ENCODE results near the gene MYCN.
"Not testable (repeated sequence)": the region's sequence is repeated elsewhere in the genome, so short reads cannot be mapped to it uniquely, and the experiment has no call there.

MYCN gene

DNA sequence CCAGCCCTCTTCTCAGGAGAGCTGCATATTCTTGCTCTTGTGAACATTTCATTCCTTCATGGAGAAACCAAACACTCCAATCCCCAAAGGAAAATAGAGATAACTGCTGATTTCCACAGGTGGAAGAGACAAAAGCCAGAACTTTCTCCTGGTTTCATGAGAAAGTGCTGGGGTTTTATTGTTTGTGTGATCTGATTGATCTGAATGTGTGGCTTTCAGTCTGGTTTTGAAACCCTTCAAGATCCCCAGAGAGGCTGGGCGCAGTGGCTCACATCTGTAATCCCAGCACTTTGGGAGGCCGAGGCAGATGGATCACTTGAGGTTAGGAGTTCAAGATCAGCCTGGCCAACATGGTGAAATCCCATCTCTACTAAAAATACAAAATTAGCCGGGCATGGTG lies 11.3 kb upstream of the MYCN start:
- not testable (repeated sequence) for H3K4me3 ChIP-seq, H3K27ac ChIP-seq

DNA sequence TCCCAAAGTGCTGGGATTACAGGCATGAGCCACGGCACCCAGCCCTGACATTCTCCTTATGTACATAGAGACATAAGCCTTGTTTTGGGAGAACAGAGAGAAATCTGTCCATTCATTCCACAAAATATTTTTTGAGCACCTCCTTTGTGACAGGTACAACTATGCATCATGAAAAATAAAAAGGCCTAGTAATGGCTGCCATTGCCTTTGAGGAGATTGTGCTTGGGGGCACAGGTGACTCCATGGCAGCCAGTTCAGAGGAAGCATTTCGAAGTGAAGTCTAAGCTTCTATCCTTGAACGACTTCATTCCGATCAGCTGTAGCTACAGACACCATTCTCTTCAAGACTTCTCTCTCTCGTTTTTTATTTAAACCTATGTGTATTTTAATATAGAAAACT lies 10.5 kb upstream of the MYCN start:
- no peak overlapping the region for H3K4me3 ChIP-seq
- H3K27ac ChIP-seq: no peak overlapping the region

DNA sequence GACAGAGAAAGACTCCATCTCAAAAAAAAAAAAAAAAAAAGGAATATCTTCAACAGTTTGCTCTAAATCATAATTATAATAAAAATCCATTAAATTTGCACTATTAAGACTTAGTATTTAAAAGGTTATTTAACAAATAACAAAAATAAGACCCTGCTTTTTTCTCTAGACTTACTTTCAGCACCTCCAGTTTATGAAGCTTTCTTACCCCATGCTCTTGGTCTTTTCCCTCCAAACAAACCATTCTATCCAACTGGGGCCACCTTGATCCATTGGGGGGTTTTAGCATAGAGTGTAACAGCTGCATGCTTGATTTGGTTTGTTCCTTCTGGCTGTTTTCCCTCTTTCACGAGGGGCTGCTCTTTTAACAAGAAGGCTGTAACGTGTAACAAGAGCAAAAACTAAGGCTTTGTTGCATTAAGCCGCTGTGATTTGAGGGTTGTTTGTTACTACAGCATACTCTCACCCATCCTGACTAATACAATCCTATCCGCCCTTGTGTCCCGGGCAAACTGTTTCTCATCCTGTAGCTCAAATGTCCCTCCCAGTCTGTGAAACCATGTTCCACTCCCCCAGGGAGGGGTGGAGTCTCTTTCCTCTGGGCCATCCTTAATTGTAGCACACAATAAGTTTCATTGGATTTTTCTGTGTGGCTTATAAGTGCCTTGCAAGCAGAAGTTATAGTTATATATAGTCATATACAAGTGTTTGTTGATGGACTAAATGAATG lies 9.6 kb upstream of the MYCN start:
- no peak overlapping the region for H3K27ac ChIP-seq
- no peak overlapping the region for H3K4me3 ChIP-seq

DNA sequence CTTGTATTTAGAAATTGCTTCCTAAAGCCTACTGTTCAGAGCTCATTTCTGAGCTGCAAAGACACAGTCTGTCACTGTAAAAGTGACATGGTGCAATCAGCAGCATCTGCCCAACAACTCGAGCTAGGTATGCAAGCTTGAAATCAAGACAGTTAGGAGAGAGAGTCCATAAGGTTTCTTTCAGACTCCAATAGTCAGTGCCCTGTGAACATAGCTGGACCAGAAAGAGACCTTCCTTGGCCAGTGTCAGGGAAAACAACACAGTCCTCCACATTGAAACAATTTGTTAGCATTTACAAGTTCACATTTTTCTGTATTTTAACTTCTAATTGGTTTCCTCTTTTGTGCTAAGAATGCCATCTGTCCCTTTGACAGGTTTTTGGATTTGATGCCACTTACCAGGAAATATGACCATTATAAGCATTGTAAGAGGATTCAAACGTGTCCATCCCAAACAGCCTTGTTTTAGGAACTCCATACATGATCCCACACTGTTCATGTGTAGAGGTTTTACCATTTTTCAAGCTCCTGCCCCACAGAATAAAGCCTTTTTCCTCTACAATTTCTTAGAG lies 8.9 kb upstream of the MYCN start:
- Histone ChIP-seq H3K27ac (no peak overlapping the region), H3K4me3 (no peak overlapping the region)

DNA sequence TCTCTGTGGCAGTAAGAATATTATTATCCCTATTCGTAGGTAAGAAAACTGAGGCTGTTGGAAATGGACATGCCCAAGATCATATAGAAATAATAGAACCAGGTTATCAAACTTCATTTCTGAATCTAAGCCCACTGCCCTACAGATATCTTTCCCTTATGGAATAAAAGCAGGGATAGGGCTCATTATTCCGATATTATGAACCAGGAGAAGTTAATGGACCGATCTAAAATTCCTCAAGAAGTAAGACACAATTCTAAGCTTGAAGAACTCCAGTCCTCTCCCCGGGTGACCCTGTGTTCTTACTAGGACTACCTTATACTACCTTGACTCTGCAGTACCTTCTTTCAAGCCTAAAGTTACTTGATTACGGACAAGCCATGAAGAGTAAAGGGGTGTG lies 8.4 kb upstream of the MYCN start:
- Histone ChIP-seq H3K27ac (no peak overlapping the region), H3K4me3 (no peak overlapping the region)

DNA sequence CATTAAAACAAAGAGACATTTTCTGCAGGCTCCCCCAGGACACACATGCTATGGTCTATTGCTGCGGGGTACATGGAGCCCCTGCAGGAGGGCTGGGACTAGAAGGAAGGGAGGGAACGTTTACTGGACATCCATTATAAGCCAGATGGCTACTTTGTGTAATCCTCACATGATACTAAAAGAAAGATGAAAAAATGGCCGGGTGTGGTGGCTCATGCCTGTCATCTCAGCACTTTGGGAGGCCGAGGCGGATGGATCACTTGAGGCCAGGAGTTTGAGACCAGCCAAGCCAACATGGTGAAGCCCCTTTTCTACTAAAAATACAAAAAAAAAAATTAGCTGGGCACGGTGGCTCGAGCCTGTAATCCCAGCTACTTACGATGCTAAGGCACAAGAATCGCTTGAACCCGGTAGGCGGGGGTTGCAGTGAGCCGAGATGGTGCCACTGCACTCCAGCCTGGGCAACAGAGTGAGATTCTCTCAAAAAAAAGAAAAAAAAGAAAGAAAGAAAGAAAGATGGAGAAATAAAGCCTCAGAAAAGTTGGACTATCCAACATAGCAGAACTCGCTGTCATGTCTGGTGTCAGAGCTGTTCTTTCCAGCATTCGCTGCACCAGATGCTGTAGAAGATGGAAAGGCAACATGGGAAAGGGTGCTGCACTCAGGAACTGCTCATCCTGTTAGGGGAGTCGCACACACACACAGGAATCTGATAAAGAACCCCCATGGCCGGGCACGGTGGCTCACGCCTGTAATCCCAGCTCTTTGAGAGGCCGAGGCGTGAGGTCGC lies 7.8 kb upstream of the MYCN start:
- Histone ChIP-seq H3K4me3 (no peak overlapping the region), H3K27ac (no peak overlapping the region)

DNA sequence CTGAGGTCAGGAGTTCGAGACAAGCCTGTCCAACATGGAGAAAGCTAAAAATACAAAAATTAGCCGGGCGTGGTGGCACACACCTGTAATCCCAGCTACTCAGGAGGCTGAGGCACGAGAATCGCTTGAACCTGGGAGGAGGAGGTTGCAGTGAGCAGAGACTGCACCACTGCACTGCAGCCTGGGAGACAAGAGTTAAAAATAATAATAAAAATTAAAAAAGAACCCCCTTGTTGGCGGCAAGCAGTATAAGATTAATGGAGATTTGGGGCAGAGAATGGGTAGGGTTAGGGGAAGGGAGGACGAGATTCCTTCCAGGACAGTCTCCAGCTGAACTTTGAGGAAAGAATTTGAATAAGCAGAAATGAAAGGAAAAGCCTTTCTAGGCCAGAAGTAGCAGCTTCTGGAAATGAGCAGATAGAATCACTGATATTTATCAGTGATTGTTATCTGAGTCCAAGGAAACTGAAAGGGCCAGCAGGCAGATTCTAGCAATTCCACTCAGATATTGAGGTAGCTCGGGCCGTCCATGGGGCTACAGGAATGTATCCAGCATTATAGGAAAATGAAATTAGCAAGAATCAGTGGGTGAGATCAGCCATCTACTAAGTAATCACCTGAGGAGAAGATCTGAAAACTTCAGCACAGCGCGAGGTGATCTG lies 7.0 kb upstream of the MYCN start:
- Histone ChIP-seq H3K27ac (no peak overlapping the region), H3K4me3 (no peak overlapping the region)

DNA sequence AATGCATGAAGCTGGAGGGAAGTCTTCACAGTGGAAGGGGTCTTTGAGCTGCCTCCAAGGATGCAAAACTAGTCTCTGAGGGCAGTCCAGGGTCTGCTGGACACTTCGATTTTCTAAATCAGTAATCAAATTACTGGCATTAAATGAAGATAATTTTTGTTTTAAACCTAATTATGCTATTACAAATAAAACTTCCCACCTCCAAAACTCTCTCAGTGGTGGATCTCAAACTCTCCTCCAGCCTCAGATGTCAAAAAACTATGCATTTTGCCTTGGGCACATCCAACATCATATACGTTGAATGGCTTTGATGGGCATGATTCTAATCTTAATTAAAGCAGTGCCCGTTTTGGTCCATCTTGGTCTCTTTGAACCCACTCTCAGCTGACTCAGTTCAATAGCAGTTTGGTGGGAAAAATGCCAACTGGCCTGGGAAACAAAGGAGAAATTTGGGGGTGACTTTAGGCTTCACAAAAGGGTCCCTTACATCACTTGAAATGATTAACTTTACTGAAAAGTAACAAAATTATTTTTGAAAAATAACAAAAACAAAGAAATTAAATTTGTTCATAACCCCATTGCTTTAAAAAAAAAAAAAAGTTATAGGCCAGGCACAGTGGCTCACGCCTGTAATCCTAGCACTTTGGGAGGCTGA lies 5.9 kb upstream of the MYCN start:
- no peak overlapping the region for H3K27ac ChIP-seq
- no peak overlapping the region for H3K4me3 ChIP-seq

DNA sequence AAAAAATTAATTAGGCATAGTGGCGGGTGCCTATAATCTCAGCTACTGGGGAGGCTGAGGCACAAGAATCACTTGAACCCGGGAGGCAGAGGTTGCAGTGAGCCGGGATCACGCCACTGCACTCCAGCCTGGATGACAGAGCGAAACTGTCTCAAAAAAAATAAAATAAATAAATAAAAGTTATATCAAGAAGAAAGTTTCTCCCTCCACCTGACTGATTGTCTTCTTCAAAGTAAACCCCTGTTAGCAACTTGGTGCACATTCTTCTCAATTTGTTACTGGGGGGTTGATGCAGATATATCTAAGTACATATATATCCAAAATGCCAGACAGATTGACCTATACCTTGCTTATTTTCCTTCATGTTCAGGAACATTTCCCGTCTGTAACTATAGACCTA lies 5.2 kb upstream of the MYCN start:
- no peak overlapping the region for H3K4me3 ChIP-seq
- no peak overlapping the region for H3K27ac ChIP-seq

DNA sequence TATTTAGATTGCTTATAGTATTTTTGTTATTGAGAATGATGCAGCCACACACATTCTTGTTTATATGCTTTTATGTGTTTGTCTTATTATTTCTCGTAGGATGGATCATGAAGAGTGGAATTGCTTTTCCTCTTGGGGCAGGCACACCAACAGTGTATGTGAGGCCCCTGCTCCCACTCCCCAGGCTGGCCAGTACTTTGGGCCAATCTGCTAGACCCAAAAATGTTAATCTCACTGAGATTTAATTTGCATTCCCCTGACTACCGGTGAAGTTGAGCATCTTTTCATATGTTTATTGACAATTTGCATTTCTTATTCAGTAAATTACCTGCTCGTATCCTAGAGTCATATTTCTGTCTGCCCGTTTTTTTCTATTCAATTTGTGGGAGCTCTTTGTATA lies 4.7 kb upstream of the MYCN start:
- Histone ChIP-seq H3K27ac (no peak overlapping the region), H3K4me3 (no peak overlapping the region)

DNA sequence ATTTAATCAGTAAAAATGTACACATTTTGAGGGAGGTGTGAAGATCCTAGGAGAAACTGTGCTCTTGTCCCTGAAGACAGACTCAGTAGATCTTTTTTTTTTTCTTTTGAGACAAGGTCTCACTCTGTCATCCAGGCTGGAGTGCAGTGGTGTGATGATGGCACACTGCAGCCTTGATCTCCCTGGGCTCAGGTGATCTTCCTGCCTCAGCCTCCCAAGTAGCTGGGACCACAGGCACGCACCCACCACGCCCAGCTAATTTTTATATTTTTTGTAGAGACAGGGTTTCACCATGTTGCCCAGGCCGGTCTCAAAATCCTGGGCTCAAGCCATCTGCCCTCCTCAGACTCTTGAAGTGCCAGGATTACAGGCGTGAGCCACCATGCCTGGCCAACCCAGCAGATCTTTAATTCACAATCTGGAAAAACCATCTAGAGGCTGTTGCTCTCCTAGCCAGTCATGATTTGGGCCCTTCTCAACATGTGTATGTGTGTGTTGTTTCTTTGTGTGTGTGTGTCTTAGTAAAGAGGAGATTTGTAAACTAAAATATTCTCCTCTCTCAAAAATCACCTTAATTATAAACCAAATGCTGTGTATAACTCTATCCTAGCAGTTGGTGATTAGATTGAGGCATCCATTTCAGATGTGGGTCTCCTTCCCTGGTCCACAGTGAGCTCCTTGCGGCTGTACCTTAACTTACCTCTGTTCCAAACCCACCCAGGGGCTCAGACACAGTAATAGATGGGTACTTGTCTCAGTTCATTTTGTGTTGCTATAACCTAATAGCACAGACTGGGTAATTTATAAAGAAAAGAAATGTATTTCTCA lies 3.9 kb upstream of the MYCN start:
- no peak overlapping the region for H3K4me3 ChIP-seq
- H3K27ac ChIP-seq: no peak overlapping the region

DNA sequence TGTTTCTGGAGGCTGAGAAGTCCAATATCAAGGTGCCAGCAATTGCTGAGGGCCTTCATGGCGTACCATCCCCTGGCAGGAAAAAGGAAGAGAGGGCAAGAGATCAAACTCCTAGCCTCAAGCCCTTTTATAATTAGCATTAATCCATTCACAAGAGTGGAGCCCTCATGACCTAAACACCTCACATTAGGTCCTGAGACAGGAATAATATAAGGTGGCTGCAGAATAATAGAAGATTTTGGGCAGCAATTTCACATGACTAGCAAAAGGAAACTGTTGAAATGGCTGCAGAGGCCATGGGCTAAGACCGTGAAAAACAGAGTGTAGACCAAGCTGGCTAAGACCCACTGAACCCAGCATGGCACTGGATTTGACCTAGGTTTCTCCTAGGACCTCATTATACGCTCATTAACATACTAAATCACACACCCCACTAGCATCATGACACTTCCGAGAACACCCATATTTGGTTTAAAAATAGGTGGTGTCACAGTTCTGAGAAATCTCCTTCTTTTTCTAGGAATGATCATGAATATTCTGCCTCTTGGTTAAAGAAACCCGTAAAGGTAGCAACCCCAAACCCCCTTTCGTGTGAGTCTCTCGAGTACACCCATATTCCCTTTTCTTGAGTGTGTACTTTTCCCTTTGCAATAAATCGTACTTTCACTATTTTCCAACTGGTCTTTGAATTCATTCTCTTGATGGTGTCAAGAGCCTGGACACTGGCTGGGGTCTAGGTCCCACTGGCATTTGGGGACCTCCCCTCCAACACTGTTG lies 3.1 kb upstream of the MYCN start:
- Histone ChIP-seq H3K27ac (no peak overlapping the region), H3K4me3 (no peak overlapping the region)

DNA sequence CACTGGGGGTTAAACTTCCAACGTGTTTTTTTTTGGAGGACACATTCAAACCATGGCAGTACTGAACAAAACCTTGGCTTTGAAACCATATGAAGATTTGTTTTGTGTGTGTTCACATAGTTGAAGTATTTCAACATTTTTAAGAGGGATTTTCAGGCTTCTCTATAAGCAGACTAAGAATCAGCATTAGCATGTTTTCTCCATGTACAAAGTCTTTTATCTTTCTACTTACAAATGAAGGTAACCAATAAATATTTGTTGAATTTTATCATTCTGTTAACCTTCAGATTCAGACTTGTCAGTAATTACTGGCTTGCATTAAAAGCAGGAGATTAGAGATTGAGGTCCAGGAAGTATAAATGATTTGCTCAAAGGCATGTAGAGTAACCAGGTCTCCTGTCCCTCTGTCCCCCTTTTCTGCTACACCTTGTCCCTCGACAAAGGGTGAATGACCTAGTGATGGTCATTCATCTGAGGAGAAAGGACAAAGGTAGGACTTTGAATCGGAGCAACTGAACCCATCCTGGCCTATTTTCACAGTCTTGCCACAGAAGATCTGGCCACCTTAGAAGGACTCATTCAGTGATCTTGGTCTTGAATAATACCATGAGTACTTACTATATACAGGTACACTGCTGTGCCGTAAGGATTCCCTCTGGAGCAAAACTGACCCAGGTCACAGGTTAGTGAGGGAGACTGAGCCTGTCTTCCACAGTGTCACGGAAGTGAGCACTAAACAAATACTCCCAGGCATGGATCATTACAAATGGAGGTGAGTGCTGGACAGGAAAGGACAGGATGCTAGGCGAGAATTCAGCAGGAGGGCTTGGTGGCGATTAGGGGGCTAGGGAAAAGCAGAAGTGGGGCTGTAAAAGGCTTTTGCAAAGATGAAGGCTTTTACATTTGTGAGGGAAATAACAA lies 2.2 kb upstream of the MYCN start:
- Histone ChIP-seq H3K27ac (no peak overlapping the region), H3K4me3 (no peak overlapping the region)

DNA sequence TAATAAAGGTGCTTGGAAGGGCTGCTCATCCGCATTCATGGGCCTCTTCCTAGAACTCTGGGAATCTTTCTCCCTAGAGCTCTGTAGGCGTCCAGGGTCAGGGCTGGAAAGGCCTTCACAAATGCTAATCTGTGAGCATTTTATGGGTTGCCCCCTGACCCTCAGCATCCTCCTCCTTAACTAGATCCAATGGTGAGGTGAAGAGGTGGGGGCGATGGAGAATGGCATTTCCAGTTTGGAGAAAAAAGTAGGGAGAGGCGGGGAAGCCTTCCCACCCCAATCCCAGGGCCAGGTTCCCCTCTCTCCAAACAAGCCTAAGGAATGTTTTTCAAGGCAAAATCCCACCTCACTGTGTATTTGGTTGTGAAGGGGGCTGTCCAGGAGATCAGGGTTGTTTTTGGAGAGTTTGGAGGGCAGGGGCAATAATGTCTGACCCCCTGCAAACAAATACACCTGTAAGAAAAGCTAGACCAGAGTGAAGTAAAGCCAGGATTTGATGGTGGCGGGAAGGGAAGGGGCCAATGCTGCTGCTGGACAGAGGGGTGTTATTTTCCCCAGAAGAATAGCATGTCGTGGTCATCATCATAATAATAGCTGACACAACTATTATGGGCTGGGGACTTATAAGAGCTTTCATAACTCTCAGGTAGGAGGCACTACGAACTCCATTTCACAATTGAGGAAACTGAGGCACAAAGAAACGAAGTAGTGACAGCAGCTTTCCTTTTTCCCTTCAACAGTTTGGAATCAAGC lies 1.4 kb upstream of the MYCN start:
- H3K27ac ChIP-seq: peak overlapping the region in 1 of 21 experiments; percentile 86
- peak overlapping the region in 1 of 7 experiments; percentile 49 for H3K4me3 ChIP-seq

DNA sequence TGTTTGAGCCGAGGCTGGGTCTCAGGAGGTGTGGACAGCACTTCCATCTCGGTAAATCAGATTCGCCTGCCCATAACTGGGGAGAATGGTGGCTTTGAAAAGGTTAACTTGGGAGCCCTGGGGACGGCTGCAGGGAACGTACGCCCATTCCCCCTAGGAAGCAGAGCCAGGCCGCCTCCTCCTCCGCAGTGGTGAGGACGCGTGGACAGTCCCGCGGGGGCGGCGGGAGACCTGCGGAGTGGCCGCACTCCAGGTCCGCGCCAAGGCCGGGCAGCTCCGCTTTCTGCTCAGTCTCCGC lies 845 bp upstream of the MYCN start:
- H3K4me3 ChIP-seq: peak overlapping the region; percentile 34 to 49 (median 37)
- H3K27ac ChIP-seq: peak overlapping the region in 2 of 21 experiments; percentile 45 to 86

DNA sequence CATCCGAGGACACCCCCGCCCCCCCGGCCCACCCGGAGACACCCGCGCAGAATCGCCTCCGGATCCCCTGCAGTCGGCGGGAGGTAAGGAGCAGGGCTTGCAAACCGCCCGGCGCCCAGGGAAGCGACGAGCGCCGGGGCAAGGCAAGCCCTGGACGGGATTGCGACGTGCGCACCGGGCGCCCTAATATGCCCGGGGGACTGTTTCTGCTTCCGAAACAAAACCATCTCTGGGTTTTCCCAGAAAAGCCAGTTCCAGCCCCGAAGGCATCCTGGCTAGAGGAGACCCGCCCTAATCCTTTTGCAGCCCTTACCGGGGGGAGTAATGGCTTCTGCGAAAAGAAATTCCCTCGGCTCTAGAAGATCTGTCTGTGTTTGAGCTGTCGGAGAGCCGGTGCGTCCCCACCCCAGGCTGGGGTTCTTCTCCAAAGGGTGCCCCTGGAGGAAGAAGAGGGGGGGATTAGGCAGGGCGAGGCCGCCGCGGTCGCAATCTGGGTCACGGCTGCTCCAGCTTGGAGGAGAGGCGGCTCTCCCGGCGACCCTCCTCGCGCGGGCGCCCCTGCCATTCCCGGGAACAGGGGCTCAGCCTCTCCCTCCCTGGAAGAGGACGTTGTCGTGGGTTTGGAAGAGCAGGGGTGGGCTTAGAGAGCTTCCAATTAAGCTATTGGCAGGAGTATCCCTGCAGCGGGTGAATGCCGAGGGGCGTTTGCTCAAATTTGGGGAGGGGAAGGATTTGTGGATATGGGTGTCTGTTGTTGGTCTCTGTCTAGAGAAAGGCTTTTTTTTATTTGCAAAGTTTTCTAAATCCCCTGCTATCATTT lies 521 bp downstream of the MYCN start:
- H3K4me3 ChIP-seq: peak overlapping the region; percentile 34 to 49 (median 37)
- peak overlapping the region in 4 of 21 experiments; percentile 18 to 86 (median 53) for H3K27ac ChIP-seq
